HG03095 (cell line): ENCODE data around the gene OR52K1.

Experiments used
- ATAC-seq: cut with Tn5 transposase; IDR thresholded peaks from one replicate; pipeline ENCODE4 v1.9.1; 2021; ENCODE audit warnings: moderate library complexity; ENCODE audit not compliant: unreplicated experiment

Gene OR52K1

DNA sequence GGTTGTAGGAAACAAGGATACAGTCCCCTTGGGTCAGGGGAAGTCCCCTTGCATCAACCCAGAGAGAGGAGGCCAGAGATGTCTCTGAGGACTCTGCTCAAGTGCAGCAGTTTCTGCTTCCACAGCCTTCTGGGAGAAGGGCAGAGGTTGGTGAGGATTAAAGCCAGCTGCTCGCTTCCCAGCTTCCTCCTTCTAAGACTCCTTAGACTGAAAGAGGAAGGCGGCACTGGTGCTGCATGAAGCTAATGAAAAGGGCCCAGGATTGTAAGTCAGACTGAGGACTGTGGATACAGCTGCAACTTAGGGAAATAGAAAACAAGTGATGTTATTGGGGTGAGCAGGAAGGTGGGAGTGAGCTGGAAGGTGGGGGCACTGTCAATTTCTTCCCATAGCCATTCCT lies at the start of gene OR52K1:
TSS of gene OR52K1 (plus strand) at position 202 of the 400 bp plus-strand sequence. CDS start 6,255 bp downstream, outside the sequence.
- ATAC-seq, result no peak

DNA sequence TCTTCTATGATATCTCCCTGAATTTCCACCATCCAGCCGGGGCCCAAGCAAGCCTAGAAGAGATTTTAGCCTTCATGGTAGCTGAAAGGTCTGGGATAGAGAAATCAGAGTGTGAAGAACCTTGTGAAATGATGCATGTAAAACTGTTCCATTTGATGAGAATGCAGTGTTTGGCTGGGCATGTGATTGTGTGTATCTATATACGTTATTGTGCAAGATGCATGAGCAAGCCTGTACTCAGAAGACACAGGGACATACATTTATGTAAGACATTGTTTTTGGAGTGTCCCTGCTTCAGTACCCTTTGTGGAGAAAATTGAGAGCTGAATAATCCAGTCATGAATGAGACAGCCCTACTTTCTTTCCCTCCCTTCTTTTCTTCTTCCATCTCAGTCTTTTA lies 48.6 kb upstream of the OR52K1 start:
- ATAC-seq, result no peak

DNA sequence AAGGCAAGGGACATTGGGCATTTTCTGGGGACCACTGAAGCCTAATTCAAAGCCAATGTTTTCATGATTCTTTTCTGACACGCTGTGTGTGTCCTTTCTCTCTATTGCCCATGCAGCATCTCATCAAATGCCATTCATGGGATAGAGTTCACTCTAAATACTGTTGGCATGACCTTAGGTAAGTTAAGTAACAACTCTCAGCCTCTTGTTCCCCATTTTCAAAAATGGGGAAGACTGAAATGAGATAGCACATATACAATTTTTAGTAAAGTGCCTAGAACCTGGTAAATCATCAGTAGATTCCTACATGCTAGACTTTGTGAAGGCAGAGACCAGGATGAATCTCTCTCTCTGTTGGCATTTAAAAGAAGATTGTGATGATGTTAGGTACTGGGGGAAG lies 46.0 kb upstream of the OR52K1 start:
- no peak for ATAC-seq

DNA sequence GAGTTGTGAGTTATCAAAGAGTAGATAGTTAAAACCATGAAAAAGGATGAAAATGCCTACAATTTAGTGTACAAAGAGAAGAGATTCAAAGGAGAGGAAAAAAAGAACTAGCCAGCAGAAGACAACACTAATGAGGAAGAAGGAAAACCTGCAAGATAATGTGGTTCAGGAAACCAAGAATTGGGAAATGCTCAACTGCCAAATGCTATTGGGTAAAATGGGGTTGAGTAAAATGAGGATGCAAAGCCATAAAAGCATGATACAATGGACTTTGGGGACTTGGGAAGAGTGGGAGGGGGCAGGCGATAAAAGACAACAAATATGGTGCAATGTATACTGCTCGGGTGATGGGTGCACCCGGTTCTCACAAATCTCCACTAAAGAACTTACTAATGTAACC lies 40.9 kb upstream of the OR52K1 start:
- no peak for ATAC-seq

DNA sequence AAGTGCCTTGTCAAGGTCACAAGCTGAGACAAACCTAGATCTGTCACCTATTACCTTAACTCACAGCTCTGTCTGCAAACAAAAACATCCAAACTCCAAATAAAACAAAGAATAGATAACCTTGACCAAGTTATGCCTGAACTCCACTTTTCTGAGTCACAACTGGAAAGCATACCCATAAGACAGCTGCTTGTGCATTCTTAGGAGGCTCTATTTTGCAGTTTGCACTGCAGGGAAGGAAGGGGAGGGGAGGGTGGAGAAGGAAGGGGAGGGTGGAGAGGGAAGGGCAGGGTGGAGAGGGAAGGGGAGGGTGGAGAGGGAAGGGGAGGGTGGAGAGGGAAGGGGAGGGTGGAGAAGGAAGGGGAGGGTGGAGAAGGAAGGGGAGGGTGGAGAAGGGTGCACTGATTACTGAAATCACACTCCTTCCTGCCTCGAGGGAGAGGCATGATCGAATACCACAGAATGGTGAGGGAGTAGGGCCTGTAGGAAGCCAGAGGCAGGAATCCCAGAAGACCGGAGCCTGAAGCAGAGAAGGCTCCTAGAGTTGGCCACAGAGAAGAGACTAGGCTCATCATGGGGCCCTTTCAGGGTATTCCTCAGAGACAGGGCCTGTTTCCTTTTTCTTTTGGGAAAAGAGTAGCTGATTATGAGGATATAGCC lies 39.1 kb upstream of the OR52K1 start:
- ATAC-seq, result no peak

DNA sequence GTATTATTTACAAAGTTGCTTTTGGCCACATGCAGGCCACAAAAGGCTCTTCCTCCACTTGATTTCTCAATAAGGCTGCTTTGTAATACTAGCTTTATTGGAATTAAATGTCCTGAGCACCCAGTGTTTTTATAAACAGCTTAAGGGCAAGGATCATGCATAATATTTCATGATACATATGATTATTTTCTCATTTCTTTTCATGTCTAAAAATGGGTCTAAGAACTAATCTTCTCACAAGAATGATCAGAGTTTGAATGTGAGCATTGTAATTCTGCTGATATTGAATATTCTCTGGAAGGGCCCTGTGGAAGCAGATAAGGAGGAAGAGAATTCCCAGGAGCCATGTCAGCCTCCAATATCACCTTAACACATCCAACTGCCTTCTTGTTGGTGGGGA lies 33.5 kb upstream of the OR52K1 start, which contains the start of gene OR52K2:
TSS of gene OR52K2 (plus strand) at position 301 of the 400 bp plus-strand sequence. CDS start at position 346, 45 bp downstream.
- no peak for ATAC-seq

DNA sequence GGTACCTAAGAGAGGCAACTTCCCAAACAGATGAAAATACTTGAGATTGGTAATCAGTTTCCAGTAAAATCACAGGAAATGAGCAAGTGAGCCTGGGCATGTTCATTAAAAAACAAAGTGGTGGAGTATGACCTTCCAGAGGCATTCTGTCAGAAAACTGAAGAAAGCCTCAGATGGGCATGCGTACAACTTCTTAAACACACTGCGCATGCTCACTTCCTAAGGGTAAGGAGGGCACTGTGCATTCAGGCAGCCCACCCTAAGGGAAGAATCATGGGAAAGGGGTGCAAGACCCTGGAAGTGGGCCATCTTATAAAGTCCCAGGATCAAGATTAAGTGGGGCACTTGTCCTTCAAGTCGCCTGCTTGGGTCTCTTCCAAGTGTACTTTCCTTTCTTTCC lies 29.3 kb upstream of the OR52K1 start:
- no peak for ATAC-seq

DNA sequence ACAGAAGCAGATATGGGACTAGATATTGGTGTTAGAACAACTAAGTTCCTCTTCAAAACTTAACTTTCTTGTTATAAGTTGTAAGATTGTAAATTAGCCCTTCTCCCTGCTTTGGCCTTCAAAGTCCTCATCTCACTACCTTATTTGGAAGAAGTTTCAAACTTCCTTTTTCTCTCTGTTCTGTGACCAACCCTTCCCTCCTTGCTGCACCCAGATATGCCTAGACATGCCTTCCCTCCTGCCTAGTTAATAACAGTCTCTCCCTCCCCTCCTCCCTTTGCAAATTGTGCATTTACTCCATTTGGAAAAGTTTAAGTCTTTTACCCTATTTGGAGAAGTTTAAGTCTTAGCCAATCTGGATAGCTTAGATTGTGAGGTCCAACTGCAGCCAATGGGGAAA lies 28.4 kb upstream of the OR52K1 start:
- no peak for ATAC-seq

DNA sequence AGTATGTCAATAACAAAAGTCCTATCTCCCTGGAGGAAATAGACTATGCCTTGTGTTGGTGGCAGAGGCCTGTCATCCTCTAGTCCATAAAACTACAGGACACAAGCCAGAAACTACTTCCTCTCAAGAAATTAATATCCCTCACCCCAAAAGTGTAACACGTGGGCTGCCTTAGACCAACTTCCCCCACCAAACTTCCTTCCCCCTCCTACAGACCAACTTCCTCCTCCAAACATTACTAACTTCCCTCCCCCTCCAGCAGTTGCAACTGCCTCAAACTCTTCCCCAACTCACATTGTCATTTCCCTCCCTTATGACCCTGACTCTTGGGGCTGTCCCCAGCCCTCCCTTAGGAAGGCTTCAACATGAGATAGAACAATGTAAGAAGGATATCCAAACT lies 27.0 kb upstream of the OR52K1 start:
- ATAC-seq, result no peak

DNA sequence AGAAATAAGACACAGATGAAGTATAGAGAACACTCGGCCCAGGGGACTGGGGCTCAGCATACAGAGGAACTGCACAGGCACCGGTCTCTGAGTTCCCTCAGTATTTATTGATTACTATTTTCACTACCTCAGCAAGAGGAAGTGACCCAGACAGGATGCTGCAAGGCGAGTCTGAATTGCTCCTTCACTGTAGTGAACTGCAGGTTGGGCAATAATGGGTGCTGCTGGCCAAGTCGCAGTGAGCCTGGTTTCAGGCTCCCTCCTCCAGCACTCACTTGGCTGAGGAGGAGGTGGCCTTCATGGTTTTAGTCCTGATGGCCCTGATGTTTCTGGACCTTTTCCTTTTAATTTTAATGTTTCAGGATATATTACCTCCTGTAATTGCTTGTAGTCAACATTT lies 22.9 kb upstream of the OR52K1 start:
- no peak for ATAC-seq

DNA sequence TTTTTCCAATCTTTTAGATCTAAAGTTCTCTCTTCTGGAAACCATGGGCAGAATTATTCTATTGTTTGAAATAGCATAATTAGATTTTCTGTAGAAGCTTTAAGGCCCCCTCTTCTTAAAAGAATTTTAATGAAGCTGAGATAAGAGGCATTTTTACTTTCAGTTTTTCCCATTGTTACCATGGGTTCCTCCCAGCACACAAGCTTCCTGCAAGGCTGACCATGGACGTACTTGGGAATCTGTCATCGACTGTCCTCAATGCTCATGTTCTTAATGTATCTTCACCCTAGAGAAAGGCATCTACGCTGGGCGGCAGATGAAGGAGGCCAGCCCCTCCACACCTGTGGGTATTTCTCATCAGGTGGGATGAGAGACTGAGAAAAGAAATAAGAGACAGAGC lies 22.3 kb upstream of the OR52K1 start:
- ATAC-seq, result no peak

DNA sequence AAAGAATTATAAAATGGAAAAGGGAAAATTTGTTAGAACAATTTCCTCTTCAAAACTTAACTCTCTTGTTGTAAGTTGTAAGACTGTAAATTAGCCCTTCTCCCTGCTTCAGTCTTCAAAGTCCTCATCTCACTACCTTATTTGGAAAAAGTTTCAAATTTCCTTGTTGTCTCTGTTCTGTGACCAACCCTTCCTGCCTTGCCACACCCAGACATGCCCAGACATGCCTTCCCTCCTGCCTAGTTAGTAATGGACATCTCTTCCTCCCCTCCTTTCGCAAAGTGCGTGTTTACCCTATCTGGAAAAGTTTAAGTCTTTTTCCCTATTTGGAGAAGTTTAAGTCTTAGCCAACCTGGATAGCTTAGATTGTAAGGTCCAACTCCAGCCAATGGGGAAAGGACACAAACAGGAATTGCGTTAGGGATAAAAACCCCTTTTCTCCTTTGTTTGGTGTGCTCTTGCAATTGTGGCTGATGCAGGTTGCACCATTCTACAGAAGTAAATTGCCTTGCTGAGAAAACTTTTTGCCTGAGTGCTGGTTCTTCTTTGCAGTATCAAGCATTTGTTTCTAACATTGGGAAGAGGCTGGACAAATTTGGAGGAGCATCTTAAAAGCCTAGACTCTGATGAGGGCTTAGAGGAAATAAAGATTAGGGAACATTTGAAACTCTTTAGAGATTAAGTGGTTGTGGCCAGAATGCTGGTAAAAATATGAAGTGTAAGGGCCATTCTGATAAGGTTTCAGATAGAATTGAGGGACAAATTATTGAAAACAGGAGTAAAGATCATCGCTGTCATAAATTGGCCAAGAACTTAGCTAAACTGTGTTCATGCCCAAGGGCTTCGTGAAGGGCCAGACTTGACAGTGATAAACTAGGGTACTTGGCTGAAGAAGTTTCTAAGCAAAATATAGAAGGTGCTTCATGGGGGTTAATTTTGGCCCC lies 18.0 kb upstream of the OR52K1 start:
- no peak for ATAC-seq

DNA sequence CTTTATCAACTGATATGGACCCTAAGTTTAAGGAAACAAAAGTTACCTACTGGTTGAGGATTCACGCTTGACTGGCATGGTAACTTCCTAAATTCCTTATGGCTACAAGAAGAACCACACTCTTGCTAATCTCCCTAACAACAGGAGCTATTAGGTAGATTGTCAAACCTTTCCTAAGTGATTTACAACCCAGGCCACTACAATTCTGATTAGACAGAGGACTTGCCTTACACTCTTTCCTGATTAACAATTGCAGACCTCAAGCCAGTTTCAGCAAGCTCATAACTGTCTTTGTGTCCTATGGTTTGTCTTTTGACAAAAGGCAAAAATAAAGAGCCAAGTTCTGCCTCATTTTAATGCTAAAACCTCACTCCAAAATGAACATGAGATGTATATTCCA lies 17.0 kb upstream of the OR52K1 start:
- ATAC-seq, result no peak

DNA sequence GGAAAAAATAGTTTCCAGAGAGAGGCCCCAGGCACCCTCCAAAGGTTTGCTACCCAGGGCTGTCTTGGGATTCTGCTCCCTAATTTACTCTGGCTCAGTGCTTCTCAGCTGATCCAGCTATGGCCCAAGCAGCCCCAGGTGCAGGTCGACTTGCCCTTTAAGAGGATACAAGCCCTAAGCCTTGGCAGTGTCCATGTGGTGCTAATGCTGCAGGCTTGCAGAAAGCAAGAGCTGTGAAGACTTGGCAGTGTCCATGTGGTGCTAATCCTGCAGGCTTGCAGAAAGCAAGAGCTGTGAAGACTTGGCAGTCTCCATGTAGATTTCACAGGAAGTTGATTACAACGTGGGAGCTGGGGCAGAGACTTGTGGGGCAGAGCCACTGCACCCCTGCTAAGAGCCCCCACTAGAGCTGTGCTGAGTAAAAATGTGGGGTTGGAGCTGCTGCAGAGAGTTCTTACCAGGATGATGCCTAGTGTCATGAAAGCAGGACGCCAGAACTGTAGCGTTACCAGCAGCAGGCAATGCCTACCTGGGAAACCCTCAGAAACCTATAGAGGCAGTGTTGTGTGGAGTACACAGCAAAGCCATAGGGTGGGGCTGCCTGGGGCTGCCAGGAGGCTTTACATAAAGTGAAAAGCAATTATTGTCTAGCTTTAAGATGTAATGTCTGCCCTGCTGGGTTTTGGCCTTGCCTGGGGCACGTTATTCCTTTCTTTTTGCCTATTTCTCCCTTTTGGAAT lies 16.1 kb upstream of the OR52K1 start:
- no peak for ATAC-seq

DNA sequence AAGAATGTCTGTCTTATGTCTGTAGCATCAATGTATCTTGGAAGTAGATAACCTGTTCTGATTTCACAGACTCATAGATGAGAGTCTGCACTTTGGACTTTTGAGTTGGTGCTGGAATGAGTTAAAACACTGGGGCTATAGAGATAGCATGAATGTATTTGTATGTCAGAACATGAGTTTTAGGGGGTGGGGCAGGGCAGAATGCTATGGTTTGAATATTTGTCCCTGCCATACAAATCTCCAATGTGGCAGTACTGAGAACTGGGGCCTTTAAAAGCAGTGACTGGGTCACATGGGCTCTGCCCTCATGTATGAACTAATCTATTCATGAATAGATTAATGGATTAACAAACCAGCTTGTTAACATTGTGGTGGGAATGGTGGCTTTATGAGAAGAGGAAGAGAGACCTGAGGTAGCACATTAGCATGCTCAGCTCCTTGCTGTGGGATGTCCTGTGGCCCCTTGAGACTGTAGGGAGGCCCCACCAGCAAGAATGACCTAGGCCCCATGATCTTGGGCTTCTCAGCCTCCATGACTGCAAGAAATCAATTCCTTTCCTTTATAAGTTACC lies 15.5 kb upstream of the OR52K1 start:
- ATAC-seq, result no peak

DNA sequence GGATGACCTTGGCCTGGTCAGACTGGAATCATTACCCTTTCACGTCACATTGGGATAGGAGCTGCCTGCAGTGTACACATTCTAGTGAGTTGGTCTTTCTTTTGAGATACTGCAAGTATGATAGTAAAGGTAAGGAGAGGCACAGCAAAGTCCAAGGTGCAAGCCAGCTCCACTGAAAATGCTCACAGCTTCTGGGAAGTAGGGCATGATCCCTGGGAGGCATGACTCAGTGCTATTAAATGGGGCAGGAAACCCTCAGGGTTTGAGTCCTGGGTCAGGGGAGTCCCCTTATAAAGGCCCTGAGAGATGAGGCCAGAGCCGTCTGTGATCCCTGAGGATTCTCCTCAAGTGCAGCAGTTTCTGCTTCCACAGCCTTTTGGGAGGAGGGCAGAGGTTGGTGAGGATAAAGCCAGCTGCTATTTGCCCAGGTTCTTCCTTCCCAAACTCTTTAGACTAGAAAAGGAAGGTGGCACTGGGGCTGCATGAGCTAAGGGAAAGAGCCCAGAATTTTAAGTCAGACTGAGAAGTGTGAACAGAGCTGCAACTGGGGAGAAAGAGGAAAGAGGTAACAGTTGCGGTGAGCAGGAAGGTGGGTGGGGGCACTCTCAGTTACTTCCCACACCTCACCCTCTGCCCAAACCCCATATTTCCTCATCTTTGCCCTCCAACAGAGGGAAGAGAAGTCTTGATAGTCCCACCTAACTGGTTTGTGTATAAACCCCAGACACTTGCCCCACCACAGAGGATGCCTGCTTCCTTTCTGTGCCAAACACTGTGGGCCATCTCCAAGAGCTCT lies 14.4 kb upstream of the OR52K1 start:
- ATAC-seq, result no peak

DNA sequence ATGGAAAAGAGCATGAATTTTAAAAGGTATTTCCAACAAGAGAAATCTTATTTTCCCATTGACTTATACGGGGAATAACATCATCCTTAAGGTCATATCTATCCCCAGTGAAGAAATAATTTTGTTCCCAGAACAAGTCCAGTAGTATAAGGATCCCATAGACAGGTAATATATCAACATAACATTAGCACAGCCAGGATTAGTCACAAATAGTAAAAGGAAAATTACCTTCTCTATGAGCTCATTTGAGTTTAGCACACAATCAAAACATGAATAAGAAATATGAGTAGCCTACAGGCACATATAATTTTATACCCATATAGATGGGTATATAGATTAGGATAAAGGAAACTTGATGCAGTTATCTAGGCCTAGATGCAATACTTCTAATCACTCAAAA lies 2.8 kb upstream of the OR52K1 start:
- ATAC-seq, result no peak

DNA sequence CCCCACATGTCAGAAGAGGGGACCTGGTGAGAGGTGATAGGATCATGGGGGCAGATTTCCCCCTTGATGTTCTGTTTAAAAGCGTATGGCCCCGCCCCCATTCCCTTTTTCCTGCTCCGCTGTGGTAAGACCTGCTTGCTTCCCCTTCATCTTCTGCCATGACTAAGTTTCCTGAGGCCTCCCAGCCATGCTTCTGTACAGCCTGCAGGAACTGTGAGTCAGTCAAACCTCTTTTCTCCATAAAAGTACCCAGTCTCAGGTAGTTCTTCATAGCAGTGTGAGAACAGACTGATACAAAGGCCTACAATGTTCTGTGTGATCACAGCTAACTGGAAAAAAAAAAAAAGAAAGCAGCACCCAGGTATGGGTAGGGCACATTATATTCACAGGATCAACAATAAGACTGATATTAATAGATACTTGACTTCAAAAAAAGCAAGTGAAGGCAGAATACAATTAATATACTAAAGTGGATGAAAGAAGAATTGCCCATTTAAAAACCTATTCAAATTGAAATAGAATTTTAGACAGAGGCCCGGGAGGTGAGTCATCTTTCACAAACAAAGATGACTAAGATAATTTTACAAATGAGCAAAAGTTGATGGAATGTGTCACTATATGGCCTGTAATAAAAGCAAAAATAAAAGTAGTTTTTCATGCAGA lies 1.7 kb upstream of the OR52K1 start:
- no peak for ATAC-seq

DNA sequence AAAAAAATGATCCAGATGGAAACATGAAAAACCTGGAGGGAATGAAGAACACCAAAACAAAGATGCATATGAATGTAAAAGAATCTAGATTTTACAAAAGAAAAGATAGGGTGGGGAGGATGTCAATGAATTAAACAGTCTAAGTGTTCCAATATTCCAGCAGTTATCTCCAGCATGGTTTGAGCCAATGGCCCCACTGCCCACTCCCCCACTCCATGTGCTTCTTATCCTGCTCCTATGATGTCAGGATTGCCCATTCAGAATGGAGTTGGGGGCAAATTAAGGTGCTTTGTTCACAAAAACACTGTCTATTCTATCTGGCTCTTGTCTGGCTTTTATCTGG lies 1.2 kb upstream of the OR52K1 start:
- ATAC-seq, result no peak

DNA sequence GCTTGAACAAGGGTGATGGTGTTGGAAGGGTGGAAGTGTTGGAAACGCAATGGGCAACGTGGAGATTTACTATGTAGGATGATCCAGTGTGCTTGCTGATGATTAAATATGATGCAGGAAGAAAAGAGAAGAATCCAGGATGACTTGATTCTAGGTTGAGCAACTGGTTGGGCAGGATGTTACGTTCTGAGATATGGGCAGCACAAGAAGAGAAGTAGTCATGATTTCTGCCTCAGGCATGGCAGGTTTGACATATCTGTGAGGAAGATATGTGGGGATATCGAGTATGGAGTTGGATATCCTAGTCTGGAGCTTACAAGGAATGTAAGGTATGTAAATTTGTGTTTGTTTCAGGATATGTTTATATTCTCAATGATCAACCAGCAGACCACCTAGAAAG lies 1.9 kb downstream of the OR52K1 start:
- no peak for ATAC-seq
